Fibroblast of skin of abdomen (primary cell): ENCODE results near the gene MBD3L5. TPM values are rescaled to one million over a fixed set of nuclear protein-coding genes. Genes with fewer than 3 reads are reported as not detected.
"Not testable (repeated sequence)": the region's sequence is repeated elsewhere in the genome, so short reads cannot be mapped to it uniquely, and the experiment has no call there.

Experiments
- DNase-seq: peaks from one replicate; pipeline ENCODE4 v3.0.0-alpha.2; 2013
- polyA plus RNA-seq, 2 experiments: library from polyadenylated mRNA; unstranded; fragments of 120-200 nt; gene quantifications; one replicate each; pipeline ENCODE4 v1.2.1, GENCODE V29; 2013; ENCODE audit not compliant: insufficient read length in 2 of 2

MBD3L5 gene
- not detected for polyA plus RNA-seq (2013, experiment 1 of 2; ENCODE audit: insufficient read length)
- polyA plus RNA-seq (2013, experiment 2 of 2; ENCODE audit: insufficient read length) = not detected

DNA sequence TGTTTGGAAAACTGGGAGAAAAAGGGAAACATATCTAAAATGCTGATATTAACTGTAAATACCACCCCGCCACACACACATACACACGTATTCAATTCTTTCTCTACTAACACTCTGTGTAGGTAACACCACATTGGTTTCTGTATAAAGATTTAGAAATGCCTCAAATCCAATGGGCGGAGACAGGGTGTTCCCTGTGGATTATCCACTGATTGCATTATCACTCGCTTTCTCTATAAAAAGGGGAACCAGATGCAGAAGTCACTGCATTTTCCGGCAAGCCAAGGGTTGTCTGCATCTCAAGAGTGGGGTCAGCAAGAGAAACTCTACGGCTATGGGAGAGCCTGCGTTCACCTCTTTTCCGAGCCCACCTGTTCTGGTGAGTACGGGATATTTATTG, at the start of gene MBD3L5:
Gene MBD3L5 (plus strand): TSS at position 301 of the 400 bp plus-strand sequence. CDS start 34 bp downstream, at position 335.
- not testable (repeated sequence) for DNase-seq

GRCh38 chr19:6983448-6983847, 46.9 kb upstream of the MBD3L5 start:
- no peak for DNase-seq

DNA sequence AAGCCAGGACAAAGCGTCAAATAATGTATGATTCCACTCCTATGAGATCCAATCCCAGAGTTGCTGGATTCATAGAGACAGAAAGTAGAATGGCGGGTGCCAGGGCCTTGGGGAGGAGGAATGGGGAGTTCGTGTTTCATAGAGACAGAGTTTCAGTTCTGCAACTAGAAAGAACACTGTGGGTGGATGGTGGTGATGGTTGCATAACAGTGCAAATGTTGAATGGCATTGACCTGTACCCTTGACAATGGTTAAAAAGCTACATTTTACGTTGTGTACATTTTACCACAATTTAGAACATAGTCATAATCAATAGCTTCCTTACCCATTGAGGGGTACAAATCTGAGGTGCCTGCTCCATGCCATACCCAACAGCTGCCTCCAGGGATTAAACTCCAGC, 42.5 kb upstream of the MBD3L5 start:
- DNase-seq = no peak

DNA sequence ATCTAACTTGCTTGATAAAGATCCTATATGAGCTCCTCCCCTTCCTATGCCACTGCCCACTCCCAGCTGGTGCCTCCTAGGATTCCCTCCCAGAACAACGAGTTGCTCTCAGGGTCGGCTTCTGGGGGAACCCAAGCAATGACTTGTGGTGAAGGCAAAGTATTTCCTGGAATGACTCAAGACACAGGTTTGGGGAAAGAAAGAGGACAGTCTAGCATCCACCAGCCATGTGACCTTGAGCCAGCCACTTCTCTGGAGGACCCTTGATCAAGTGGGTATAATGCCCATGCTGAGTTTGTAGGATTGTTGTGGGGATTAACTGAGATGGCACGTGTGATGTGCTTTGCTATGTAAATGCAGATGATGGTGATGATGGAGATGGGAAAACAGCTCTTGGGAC, 42.1 kb upstream of the MBD3L5 start:
- no peak for DNase-seq

- DNase-seq = no peak
Measured at GRCh38 chr19:6995054-6995453, 35.3 kb upstream of the MBD3L5 start.

- no peak for DNase-seq
Measured at GRCh38 chr19:6996810-6997209, 33.6 kb upstream of the MBD3L5 start.

- DNase-seq = no peak
Measured at GRCh38 chr19:6997679-6998445, 32.5 kb upstream of the MBD3L5 start.

DNA sequence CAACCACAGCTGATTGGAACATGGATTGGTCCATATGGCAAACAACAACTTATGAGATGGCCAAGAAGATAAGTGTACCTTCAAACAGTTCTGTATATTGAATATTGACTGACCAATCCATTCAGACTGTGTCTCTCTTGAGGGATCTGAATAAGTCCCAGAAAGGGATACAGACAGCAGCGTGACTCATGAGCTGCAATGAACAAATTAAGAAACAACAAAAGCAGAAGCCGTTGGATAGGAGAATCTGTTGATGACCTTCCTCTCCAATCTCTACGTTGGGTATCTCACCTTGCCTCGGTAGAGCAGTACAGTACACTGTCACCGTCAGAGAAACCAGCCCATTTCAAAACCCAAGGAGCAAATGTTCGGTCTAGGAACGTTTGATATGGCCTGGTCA, 30.4 kb upstream of the MBD3L5 start:
- DNase-seq = no peak

DNA sequence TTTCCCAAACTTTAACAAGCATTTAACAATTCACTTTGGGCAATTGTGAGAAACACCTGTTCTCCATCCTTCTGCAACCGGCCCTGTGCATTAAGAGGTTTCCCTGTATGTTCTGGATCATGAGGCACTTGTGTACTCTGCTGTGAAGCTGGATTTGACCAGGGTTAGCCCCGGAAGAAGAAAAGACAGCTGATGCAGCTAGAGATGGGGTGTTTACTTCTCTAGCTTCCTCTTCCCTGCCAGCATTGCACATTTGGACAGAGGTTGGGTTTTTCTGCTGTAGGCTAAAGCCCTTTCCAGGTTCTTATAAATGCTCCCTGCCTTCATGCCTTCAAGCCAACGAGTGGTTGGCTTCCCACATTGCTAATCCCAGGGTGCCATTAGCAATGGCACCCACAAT, 30.0 kb upstream of the MBD3L5 start:
- DNase-seq = no peak

- no peak for DNase-seq
Measured at GRCh38 chr19:7000816-7001215, 29.6 kb upstream of the MBD3L5 start.

GRCh38 chr19:7004313-7004931, 26.0 kb upstream of the MBD3L5 start:
- DNase-seq = no peak

DNA sequence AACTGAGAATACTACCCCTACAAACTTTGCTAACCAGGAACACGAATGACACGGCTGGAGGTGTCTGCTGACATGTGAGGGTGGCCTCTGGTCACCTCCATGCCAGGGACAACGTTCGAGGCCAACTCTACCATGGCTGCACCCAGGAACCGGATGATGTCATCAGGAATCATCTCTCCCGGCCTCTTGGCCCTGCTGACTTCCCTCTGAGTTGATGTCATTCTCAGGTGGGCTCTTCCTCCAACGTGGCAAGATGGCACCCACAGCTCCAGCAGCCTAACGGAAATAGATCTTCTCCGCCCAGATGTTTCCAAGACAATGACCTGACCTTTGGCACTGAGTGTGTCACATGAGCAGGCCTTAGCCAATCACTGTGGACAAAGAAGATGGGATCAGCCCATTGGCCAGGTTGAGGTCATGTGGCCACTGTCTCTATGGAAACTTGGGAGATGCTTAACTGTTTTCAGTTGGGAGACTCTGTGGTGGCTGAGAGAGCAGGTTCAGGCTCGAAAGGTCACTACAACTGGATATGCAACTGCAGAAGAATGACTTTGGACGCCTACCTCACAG, 24.2 kb upstream of the MBD3L5 start:
- no peak for DNase-seq

GRCh38 chr19:7007859-7008258, 22.5 kb upstream of the MBD3L5 start:
- DNase-seq = no peak

GRCh38 chr19:7010722-7011593, 19.4 kb upstream of the MBD3L5 start:
- no peak for DNase-seq

DNA sequence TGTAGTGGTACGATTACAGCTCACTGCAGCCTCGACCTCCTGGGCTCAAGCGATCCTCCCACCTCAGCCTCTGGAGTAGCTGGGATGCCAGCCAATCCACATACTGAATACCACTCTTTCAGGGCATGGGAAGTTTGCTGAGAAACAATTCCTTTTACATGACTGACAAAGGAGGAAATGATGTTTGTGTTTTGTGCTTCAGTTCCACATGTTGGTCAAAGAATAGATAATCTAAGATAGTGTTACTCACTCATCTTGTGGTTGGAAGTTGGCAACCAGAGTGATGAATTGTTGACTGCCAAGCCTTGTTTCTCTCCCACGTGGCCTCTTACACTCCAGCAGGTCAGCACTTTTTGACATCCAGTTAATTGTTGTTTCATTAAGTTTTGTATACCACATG, 16.7 kb upstream of the MBD3L5 start:
- DNase-seq = no peak

- no peak for DNase-seq
Measured at GRCh38 chr19:7018828-7019227, 11.6 kb upstream of the MBD3L5 start.

- not testable (repeated sequence) for DNase-seq
Measured at GRCh38 chr19:7021331-7021730, 9.0 kb upstream of the MBD3L5 start, which contains the start of gene MBD3L2B. TSS of gene MBD3L2B (minus strand) at chr19:7021431. CDS start at chr19:7021397, 34 bp downstream.

DNA sequence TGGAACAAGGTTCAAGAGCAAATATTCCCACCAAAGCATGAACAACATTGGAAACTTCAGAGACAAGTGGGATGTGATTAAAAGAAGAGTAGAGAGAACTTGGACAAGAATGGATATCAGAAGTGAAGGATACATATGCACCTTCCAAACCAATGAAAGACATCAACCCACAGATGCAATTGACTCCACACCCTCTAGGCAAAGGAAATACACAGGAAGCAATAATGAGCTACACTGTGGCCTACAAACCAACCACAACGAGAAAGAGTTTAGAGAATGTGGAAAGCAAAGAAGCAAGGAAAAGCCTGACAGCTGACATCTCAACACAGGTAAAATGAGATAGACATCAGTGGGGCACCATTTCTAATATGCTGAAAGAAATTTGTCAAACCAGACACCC, 1.6 kb upstream of the MBD3L5 start:
- not testable (repeated sequence) for DNase-seq

DNA sequence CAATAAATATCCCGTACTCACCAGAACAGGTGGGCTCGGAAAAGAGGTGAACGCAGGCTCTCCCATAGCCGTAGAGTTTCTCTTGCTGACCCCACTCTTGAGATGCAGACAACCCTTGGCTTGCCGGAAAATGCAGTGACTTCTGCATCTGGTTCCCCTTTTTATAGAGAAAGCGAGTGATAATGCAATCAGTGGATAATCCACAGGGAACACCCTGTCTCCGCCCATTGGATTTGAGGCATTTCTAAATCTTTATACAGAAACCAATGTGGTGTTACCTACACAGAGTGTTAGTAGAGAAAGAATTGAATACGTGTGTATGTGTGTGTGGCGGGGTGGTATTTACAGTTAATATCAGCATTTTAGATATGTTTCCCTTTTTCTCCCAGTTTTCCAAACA, 9.7 kb downstream of the MBD3L5 start, which contains the start of gene MBD3L4:
Gene MBD3L4 (minus strand): TSS at position 101 of the 400 bp plus-strand sequence. CDS start 35 bp downstream, at position 66.
- not testable (repeated sequence) for DNase-seq

DNA sequence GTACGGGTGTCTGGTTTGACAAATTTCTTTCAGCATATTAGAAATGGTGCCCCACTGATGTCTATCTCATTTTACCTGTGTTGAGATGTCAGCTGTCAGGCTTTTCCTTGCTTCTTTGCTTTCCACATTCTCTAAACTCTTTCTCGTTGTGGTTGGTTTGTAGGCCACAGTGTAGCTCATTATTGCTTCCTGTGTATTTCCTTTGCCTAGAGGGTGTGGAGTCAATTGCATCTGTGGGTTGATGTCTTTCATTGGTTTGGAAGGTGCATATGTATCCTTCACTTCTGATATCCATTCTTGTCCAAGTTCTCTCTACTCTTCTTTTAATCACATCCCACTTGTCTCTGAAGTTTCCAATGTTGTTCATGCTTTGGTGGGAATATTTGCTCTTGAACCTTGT, 11.2 kb downstream of the MBD3L5 start:
- DNase-seq = not testable (repeated sequence)

DNA sequence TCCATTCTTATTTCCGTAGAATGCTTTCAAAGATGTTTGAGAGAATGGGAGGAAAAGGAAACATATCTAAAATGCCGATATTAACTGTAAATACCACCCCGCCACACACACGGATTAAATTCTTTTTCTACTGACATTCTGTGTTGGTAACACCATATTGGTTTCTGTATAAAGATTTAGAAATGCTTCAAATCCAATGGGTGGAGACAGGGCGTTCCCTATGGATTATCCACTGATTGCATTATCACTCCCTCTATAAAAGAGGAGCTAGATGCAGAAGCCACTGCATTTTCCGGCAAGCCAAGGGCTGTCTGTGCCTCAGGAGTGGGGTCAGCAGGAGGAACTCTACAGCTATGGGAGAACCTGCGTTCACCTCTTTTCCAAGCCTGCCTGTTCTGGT, 18.6 kb downstream of the MBD3L5 start, which contains the start of gene MBD3L2:
Gene MBD3L2 (plus strand): TSS at position 301 of the 400 bp plus-strand sequence. CDS start 53 bp downstream, at position 354.
- DNase-seq = not testable (repeated sequence)

GRCh38 chr19:7051421-7051820, 21.0 kb downstream of the MBD3L5 start:
- not testable (repeated sequence) for DNase-seq
